Spleen (tissue), 11 donors: ENCODE measurements around the gene C1orf141. TPM values are rescaled to one million over a fixed set of nuclear protein-coding genes. Genes with fewer than 3 reads are reported as not detected.
"Not testable (repeated sequence)": the region's sequence is repeated elsewhere in the genome, so short reads cannot be mapped to it uniquely, and the experiment has no call there.

ENCODE experiments used
- DNase-seq: peaks from one replicate; pipeline ENCODE4 v3.0.0-alpha.2; 2020
- H3K27ac ChIP-seq, 8 donors: fragments of 200-600 bp; sonication (generic) in 7 of 8; 1 replicate in 4 of 8; 2 replicates in 4 of 8; pipeline versions ENCODE4 v1.5.0 to v1.8.0; 2016 to 2021; ENCODE audit warnings: inconsistent platforms in 4 of 8, mild to moderate bottlenecking in 4 of 8, moderate library complexity in 1 of 8
- H3K27me3 ChIP-seq, 7 donors: fragments of 200-600 bp; sonication (generic) in 6 of 7; replicated peaks in 1 of 7; 1 replicate in 4 of 7; 2 replicates in 3 of 7; pipeline versions ENCODE4 v1.5.0 to v1.8.0; 2016 to 2021; ENCODE audit warnings: inconsistent platforms in 3 of 7, mild to moderate bottlenecking in 1 of 7
- H3K36me3 ChIP-seq, 6 donors: fragments of 200-600 bp; sonication (generic) in 5 of 6; 1 replicate in 4 of 6; 2 replicates in 2 of 6; pipeline versions ENCODE4 v1.5.0 to v1.8.0; 2016 to 2021; ENCODE audit warnings: inconsistent platforms in 2 of 6
- H3K4me1 ChIP-seq, 6 donors: fragments of 200-600 bp; sonication (generic) in 5 of 6; 1 replicate in 3 of 6; 2 replicates in 3 of 6; pipeline versions ENCODE4 v1.5.0 to v1.8.0; 2016 to 2021; ENCODE audit warnings: inconsistent platforms in 3 of 6
- H3K4me3 ChIP-seq, 8 donors: fragments of 200-600 bp; sonication (generic) in 7 of 8; 1 replicate in 4 of 8; 2 replicates in 4 of 8; pipeline versions ENCODE4 v1.5.0 to v1.8.0; 2016 to 2021; ENCODE audit warnings: inconsistent platforms in 4 of 8, mild to moderate bottlenecking in 4 of 8, moderate library complexity in 2 of 8
- H3K9me3 ChIP-seq, 8 donors: fragments of 200-600 bp; sonication (generic) in 7 of 8; 1 replicate in 4 of 8; 2 replicates in 4 of 8; pipeline versions ENCODE4 v1.5.0 to v1.8.0; 2016 to 2021; ENCODE audit warnings: inconsistent platforms in 4 of 8
- POLR2A ChIP-seq, 3 donors: fragments of 450-650 bp; IDR thresholded peaks; one replicate each; pipeline ENCODE4 v1.5.1; 2017; ENCODE audit warnings: antibody characterized with exemption in 3 of 3, mild to moderate bottlenecking in 1 of 3
- POLR2AphosphoS5 ChIP-seq, 3 donors: sonication (generic); formaldehyde crosslinking; IDR thresholded peaks; one replicate each; pipeline ENCODE4 v1.5.1; 2017; ENCODE audit warnings: antibody characterized with exemption in 3 of 3
- WGBS, 5 donors: extraction: QIAGEN DNeasy Blood & Tissue Kit in 3 of 5; methylation state at CpG; one replicate each; pipeline versions ENCODE4 v1.1.5 to v1.1.7; 2013 to 2018; 5-methylcytosine and 5-hydroxymethylcytosine counted together
- intact Hi-C: fragments of 100-400 bp; cut with DNase I; formaldehyde crosslinking; loops from one replicate; pipeline ENCODE4 v1.15.0; 2023; ENCODE audit warnings: low total_unique reads
- polyA plus RNA-seq, 3 donors: library from polyadenylated mRNA; stranded (reverse); fragments of 200-250 nt; gene quantifications; one replicate each; pipeline ENCODE4 v1.2.1, GENCODE V29; 2013
- total RNA-seq, 7 donors: library from RNA; depleted of rRNA in 3 of 7; stranded (reverse); fragments of >200 nt in 3 of 7; fragmentation: NEBNext Ultra II Directional in 4 of 7; extraction: Animal tissue kit (Norgen Biotek cat#: 25700) in 4 of 7; gene quantifications; one replicate each; pipeline versions ENCODE4 v1.1.0 to v1.2.1, GENCODE V29; 2016 to 2021
- TF ChIP-seq, protein P1 (sequence below), 11 experiments: fragments of 200-600 bp in 7 of 11; fragments of 450-650 bp in 4 of 11; sonication (generic) in 4 of 11; IDR thresholded peaks in 8 of 11; conservative IDR thresholded peaks in 3 of 11; 1 replicate in 7 of 11; 2 replicates in 4 of 11; pipeline versions ENCODE4 v1.4.0 to v1.8.0; 2016 to 2021; ENCODE audit warnings: antibody characterized with exemption in 11 of 11, inconsistent platforms in 4 of 11, mild to moderate bottlenecking in 1 of 11
- donor health status: healthy with polysubstance abuse.
- donor health status: DM: no; HTN: no; CAD: no; lungs with moderate emphysema.
- donor health status: DM: no; HTN: no; CAD: no.
- donor health status: Bipolar disorder and iron deficiency.
- donor health status: healthy.
- donor health status: DM: no; HTN: no; CAD: no.
- donor health status: DM: yes; HTN: yes; CAD: no.

Gene C1orf141
- total and polyA plus RNA-seq, 10 donors: not detected

GRCh38 chr1:67072749-67073148 is 62.0 kb downstream of the C1orf141 start:
- TF ChIP-seq POLR2AphosphoS5 (IDR thresholded peaks at IDR 0.05) (no peak), POLR2A (IDR thresholded peaks at IDR 0.05) (no peak)
- H3K4me3 ChIP-seq: no peak overlapping the region
- H3K36me3 ChIP-seq: no peaks in the 10 kb centered on the region
- no peak for DNase-seq
- no peaks in the 10 kb centered on the region for H3K27me3 ChIP-seq
- H3K4me1 ChIP-seq: no peaks in the 10 kb centered on the region
- no peak overlapping the region for H3K27ac ChIP-seq
- H3K9me3 ChIP-seq: peaks cover 0 to 44% (median 26%) of the 10 kb centered on the region in 8 donors
- WGBS, 5 donors: 88 to 98% (median 94%) methylated on average over 1 of the region's 1 CpG
- intact Hi-C loops: no loop called here

DNA sequence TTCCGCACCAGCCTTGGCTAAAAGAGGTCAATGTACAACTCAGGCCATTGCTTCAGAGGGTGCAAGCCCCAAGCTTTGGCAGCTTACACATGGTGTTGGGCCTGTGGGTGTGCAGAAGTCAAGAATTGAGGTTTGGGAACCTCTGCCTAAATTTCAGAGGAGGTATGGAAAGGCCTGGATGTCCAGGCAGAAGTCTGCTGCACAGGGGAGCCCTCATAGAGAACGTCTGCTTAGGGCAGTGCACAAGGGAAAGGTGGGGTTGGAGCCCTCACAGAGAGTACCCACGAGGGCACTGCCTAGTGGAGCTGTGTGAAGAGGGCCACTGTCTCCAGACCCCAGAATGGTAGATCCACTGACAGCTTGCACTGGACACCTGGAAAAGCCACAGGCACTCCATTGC is 67.1 kb downstream of the C1orf141 start:
- H3K36me3 ChIP-seq, intact Hi-C loops: not testable (repeated sequence)
- 36 to 67% (median 63%) methylated on average over 2 to 3 of the region's 3 CpGs for whole genome bisulfite sequencing, 5 donors

GRCh38 chr1:67062412-67062811 is 72.4 kb downstream of the C1orf141 start:
- no peak overlapping the region for H3K27ac ChIP-seq
- H3K27me3 ChIP-seq: no peaks in the 10 kb centered on the region
- intact Hi-C loops: no loop called here
- no peak for DNase-seq
- peaks cover 0 to 11% (median 8%) of the 10 kb centered on the region in 8 donors for H3K9me3 ChIP-seq
- no peak overlapping the region for H3K4me3 ChIP-seq
- 89 to 98% (median 94%) methylated on average over 1 of the region's 1 CpG for WGBS, 5 donors
- TF ChIP-seq POLR2A (IDR thresholded peaks at IDR 0.05): no peak
- no peak for TF ChIP-seq POLR2AphosphoS5 (IDR thresholded peaks at IDR 0.05)
- TF ChIP-seq, protein P1, sequence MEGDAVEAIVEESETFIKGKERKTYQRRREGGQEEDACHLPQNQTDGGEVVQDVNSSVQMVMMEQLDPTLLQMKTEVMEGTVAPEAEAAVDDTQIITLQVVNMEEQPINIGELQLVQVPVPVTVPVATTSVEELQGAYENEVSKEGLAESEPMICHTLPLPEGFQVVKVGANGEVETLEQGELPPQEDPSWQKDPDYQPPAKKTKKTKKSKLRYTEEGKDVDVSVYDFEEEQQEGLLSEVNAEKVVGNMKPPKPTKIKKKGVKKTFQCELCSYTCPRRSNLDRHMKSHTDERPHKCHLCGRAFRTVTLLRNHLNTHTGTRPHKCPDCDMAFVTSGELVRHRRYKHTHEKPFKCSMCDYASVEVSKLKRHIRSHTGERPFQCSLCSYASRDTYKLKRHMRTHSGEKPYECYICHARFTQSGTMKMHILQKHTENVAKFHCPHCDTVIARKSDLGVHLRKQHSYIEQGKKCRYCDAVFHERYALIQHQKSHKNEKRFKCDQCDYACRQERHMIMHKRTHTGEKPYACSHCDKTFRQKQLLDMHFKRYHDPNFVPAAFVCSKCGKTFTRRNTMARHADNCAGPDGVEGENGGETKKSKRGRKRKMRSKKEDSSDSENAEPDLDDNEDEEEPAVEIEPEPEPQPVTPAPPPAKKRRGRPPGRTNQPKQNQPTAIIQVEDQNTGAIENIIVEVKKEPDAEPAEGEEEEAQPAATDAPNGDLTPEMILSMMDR (IDR thresholded peaks at IDR 0.05 in 8 of 11, conservative IDR thresholded peaks at IDR 0.05 in 3 of 11): no peak
- H3K4me1 ChIP-seq: no peaks in the 10 kb centered on the region
- no peaks in the 10 kb centered on the region for H3K36me3 ChIP-seq

More for the DNA sequence above, 67.1 kb downstream of the C1orf141 start:
- H3K9me3 ChIP-seq: peaks cover 0 to 43% (median 30%) of the 10 kb centered on the region in 8 donors
- not testable (repeated sequence) for H3K27ac ChIP-seq, H3K27me3 ChIP-seq, H3K4me3 ChIP-seq, DNase-seq, H3K4me1 ChIP-seq

DNA sequence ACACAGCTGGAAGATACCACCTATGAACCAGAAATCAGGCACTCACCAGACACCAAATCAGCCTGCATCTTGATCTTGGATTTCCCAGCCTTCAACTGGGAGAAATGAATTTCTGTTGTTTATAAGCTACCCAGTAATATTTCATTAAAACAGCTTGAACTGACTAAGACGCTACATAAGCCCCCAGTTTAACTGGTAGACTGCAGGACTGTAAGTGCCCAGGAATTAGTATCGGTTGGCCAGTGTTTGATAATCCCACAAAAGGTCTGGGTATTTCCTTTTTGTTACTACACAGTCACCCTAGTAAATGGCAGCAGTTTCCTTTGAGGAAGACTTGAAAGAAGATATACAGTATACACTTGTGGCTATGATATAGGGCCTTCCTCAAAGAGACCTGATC is 73.5 kb downstream of the C1orf141 start:
- intact Hi-C loops: no loop called here
- Histone ChIP-seq H3K9me3 (no peaks in the 10 kb centered on the region), H3K36me3 (no peaks in the 10 kb centered on the region), H3K27me3 (no peaks in the 10 kb centered on the region), H3K27ac (no peak overlapping the region), H3K4me3 (no peak overlapping the region), H3K4me1 (no peaks in the 10 kb centered on the region)
- 93 to 97% (median 94%) methylated on average over 2 of the region's 2 CpGs for WGBS, 5 donors
- DNase-seq: no peak
- TF ChIP-seq POLR2AphosphoS5 (IDR thresholded peaks at IDR 0.05): no peak

DNA sequence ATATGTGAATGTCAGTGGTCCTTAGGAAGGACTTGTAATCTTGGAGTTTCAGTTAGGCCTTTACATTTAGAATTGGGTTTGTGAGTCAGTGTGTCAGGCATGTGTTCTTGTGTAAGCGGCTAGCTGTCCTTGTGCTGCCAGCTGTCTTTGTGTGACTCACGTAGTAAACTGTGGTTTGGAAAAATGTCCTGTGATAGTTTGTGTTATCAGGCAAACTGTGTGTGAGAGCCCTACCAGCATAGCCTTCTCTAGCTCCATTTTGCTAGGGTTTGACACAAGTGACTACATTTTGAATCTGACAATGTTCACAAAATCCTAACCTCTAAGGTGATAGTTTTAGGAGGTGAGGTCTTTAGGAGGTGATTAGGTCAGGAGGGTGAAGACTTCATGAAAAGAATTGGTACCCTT is 74.0 kb downstream of the C1orf141 start:
- Histone ChIP-seq H3K9me3 (no peaks in the 10 kb centered on the region), H3K27me3 (no peaks in the 10 kb centered on the region), H3K4me3 (no peak overlapping the region), H3K36me3 (no peaks in the 10 kb centered on the region), H3K27ac (no peak overlapping the region), H3K4me1 (no peaks in the 10 kb centered on the region)
- DNase-seq: no peak
- intact Hi-C loops: no loop called here
- WGBS, 5 donors: 76 to 92% (median 84%) methylated on average over 2 of the region's 2 CpGs
- TF ChIP-seq, protein P1 (IDR thresholded peaks at IDR 0.05 in 8 of 11, conservative IDR thresholded peaks at IDR 0.05 in 3 of 11): no peak
- no peak for TF ChIP-seq POLR2AphosphoS5 (IDR thresholded peaks at IDR 0.05)

DNA sequence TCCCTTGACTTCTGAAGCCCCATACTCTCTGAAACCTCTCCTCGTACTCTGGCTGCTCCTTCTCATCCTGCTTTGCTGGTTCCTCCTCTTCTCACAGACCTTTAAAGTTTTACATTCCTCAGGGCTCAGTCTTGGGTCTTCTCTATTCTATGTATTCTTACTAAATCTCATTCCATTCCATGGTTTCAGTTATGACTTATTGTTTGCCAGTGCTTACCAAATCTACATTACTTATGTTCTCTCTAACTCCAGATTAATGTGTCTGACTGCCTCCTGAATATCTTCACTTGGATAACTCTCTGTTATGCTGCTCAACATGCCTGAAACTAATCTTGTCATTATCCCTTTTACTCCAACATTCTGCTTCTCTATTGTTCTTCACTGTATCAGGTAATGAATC is 75.4 kb downstream of the C1orf141 start:
- WGBS, 5 donors: 79 to 91% (median 87%) methylated on average over 1 of the region's 1 CpG
- no peak for DNase-seq

More for the DNA sequence above, 75.4 kb downstream of the C1orf141 start:
- no peak overlapping the region for H3K27ac ChIP-seq
- no peak overlapping the region for H3K4me3 ChIP-seq
- TF ChIP-seq POLR2AphosphoS5 (IDR thresholded peaks at IDR 0.05): no peak
- TF ChIP-seq, protein P1 (IDR thresholded peaks at IDR 0.05 in 8 of 11, conservative IDR thresholded peaks at IDR 0.05 in 3 of 11): no peak
- no peak for TF ChIP-seq POLR2A (IDR thresholded peaks at IDR 0.05)
- peaks cover 0 to 5% (median 3%) of the 10 kb centered on the region in 6 donors for H3K4me1 ChIP-seq
- H3K9me3 ChIP-seq: no peaks in the 10 kb centered on the region
- H3K27me3 ChIP-seq: no peaks in the 10 kb centered on the region
- H3K36me3 ChIP-seq: no peaks in the 10 kb centered on the region
- intact Hi-C loops: no loop called here
